Measurements from ENCODE around the gene RAD51.

The RAD51 gene

GRCh38 chr15:40776537-40777141, 81.7 kb downstream of the RAD51 start:
- Histone ChIP-seq H3K4me3 (ENCODE audit: low read depth, low read length) (no peak overlapping the region), H3K4me1 (peaks cover 4% of the 10 kb centered on the region; the same call in 1 of the 2 replicates), H3K36me3 (peaks cover 38% of the 10 kb centered on the region), H3K27me3 (no peaks in the 10 kb centered on the region), H3K9me3 (no peaks in the 10 kb centered on the region)
- no peak for DNase-seq
- TF ChIP-seq, protein P1, sequence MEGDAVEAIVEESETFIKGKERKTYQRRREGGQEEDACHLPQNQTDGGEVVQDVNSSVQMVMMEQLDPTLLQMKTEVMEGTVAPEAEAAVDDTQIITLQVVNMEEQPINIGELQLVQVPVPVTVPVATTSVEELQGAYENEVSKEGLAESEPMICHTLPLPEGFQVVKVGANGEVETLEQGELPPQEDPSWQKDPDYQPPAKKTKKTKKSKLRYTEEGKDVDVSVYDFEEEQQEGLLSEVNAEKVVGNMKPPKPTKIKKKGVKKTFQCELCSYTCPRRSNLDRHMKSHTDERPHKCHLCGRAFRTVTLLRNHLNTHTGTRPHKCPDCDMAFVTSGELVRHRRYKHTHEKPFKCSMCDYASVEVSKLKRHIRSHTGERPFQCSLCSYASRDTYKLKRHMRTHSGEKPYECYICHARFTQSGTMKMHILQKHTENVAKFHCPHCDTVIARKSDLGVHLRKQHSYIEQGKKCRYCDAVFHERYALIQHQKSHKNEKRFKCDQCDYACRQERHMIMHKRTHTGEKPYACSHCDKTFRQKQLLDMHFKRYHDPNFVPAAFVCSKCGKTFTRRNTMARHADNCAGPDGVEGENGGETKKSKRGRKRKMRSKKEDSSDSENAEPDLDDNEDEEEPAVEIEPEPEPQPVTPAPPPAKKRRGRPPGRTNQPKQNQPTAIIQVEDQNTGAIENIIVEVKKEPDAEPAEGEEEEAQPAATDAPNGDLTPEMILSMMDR (IDR thresholded peaks at IDR 0.05; ENCODE audit: low read depth, low read length) = no peak
